WTC11 (cell line): ENCODE measurements around the gene SEL1L. TPM values are rescaled to one million over a fixed set of nuclear protein-coding genes. Genes with fewer than 3 reads are reported as not detected.

Source experiments
- ATAC-seq: fragments of 200-7000 bp; cut with Tn5 transposase; 2 replicates; pipeline ENCODE4 v1.10.0; 2021; ENCODE audit warnings: mild to moderate bottlenecking, moderate library complexity
- CTCF ChIA-PET: fragments of 300-600 bp; sonication (Branson Sonifier 250); formaldehyde crosslinking; loops from one replicate; lab custom pipeline; 2021; ENCODE audit warnings: antibody characterized with exemption; lab: Charles Lee
- POLR2A ChIA-PET: fragments of 350-600 bp; sonication (Branson Sonifier 250); formaldehyde crosslinking; loops from one replicate; lab custom pipeline; 2021; ENCODE audit warnings: antibody characterized with exemption; lab: Charles Lee
- DNase-seq: peaks from one replicate; pipeline ENCODE4 v3.0.0; 2021; ENCODE audit warnings: low spot score
- H3K27ac Mint-ChIP-seq: 2 replicates; pipeline ENCODE4 v1.8.0; 2021; ENCODE audit warnings: mixed read lengths
- H3K27me3 Mint-ChIP-seq: 2 replicates; pipeline ENCODE4 v1.8.0; 2021; ENCODE audit warnings: low read depth, mild to moderate bottlenecking, moderate library complexity, mixed read lengths
- H3K36me3 Mint-ChIP-seq: 2 replicates; pipeline ENCODE4 v1.8.0; 2021; ENCODE audit warnings: mixed read lengths
- H3K4me1 Mint-ChIP-seq: 2 replicates; pipeline ENCODE4 v1.8.0; 2022; ENCODE audit warnings: mixed read lengths
- H3K4me3 Mint-ChIP-seq: 2 replicates; pipeline ENCODE4 v1.8.0; 2021; ENCODE audit warnings: mild to moderate bottlenecking, moderate library complexity, mixed read lengths
- H3K9me3 Mint-ChIP-seq: 2 replicates; pipeline ENCODE4 v1.8.0; 2021; ENCODE audit warnings: mixed read lengths
- AR ChIP-seq: fragments of 250-450 bp; sonication (Bioruptor Pico); IDR thresholded peaks from 2 replicates; pipeline ENCODE4 v1.9.0; 2021; ENCODE audit warnings: mild to moderate bottlenecking
- ATF3 ChIP-seq: sonication (generic); formaldehyde crosslinking; conservative IDR thresholded peaks from 2 replicates; pipeline ENCODE4 v1.8.1; 2022; ENCODE audit warnings: mild to moderate bottlenecking, missing genetic modification reagents
- CDX4 ChIP-seq: fragments of 250-450 bp; sonication (Bioruptor Pico); IDR thresholded peaks from 2 replicates; pipeline ENCODE4 v1.9.0; 2021; ENCODE audit warnings: moderate library complexity, mild to moderate bottlenecking, inconsistent platforms, borderline replicate concordance
- E2F1 ChIP-seq: sonication (generic); formaldehyde crosslinking; IDR thresholded peaks from 2 replicates; pipeline ENCODE4 v1.8.0; 2022; ENCODE audit warnings: mild to moderate bottlenecking, missing genetic modification reagents
- E2F5 ChIP-seq: sonication (generic); formaldehyde crosslinking; IDR thresholded peaks from 2 replicates; pipeline ENCODE4 v1.8.1; 2022; ENCODE audit warnings: mild to moderate bottlenecking, moderate library complexity, missing genetic modification reagents
- ETV6 ChIP-seq: sonication (generic); formaldehyde crosslinking; IDR thresholded peaks from 2 replicates; pipeline ENCODE4 v1.8.1; 2022; ENCODE audit warnings: mild to moderate bottlenecking, missing genetic modification reagents
- MYBL2 ChIP-seq: sonication (generic); formaldehyde crosslinking; IDR thresholded peaks from 2 replicates; pipeline ENCODE4 v1.8.1; 2023; ENCODE audit warnings: mild to moderate bottlenecking, moderate library complexity, missing genetic modification reagents
- NFYB ChIP-seq: sonication (generic); formaldehyde crosslinking; conservative IDR thresholded peaks from 2 replicates; pipeline ENCODE4 v1.8.0; 2022; ENCODE audit warnings: low read depth, missing genetic modification reagents
- NR1H2 ChIP-seq: sonication (generic); formaldehyde crosslinking; IDR thresholded peaks from 2 replicates; pipeline ENCODE4 v1.9.0; 2021; ENCODE audit warnings: mild to moderate bottlenecking, moderate library complexity, missing genetic modification reagents
- NR3C1 ChIP-seq: sonication (generic); formaldehyde crosslinking; conservative IDR thresholded peaks from 2 replicates; pipeline ENCODE4 v1.8.1; 2023; ENCODE audit warnings: low read depth, mild to moderate bottlenecking, missing genetic modification reagents
- PRRX2 ChIP-seq: fragments of 250-450 bp; sonication (Bioruptor Pico); IDR thresholded peaks from 2 replicates; pipeline ENCODE4 v1.8.0; 2021; ENCODE audit warnings: mild to moderate bottlenecking
- RELA ChIP-seq: sonication (generic); formaldehyde crosslinking; IDR thresholded peaks from 2 replicates; pipeline ENCODE4 v1.8.1; 2022; ENCODE audit warnings: missing genetic modification reagents, mild to moderate bottlenecking, borderline replicate concordance
- SMAD4 ChIP-seq: sonication (generic); formaldehyde crosslinking; IDR thresholded peaks from 2 replicates; pipeline ENCODE4 v1.8.0; 2022; ENCODE audit warnings: mild to moderate bottlenecking, missing genetic modification reagents
- SP1 ChIP-seq: sonication (generic); formaldehyde crosslinking; conservative IDR thresholded peaks from 2 replicates; pipeline ENCODE4 v1.8.1; 2022; ENCODE audit warnings: missing genetic modification reagents
- ZNF232 ChIP-seq: sonication (generic); formaldehyde crosslinking; IDR thresholded peaks from 2 replicates; pipeline ENCODE4 v1.8.0; 2022; ENCODE audit warnings: mild to moderate bottlenecking, missing genetic modification reagents
- ZNF263 ChIP-seq: sonication (generic); formaldehyde crosslinking; IDR thresholded peaks from 2 replicates; pipeline ENCODE4 v1.8.1; 2022; ENCODE audit warnings: low read depth, mild to moderate bottlenecking, moderate library complexity, missing genetic modification reagents
- ZNF425 ChIP-seq: fragments of 250-450 bp; sonication (Bioruptor Pico); conservative IDR thresholded peaks from 2 replicates; pipeline ENCODE4 v1.9.0; 2021; ENCODE audit warnings: mild to moderate bottlenecking
- ZNF532 ChIP-seq: fragments of 250-450 bp; sonication (Bioruptor Pico); IDR thresholded peaks from 2 replicates; pipeline ENCODE4 v1.9.0; 2021; ENCODE audit warnings: mild to moderate bottlenecking, borderline replicate concordance
- total RNA-seq: library from RNA; stranded (reverse); gene quantifications from 3 replicates; pipeline ENCODE4 v1.2.3, GENCODE V29; 2021

Gene SEL1L
- total RNA-seq, 1 experiment from 2014 or later = 29.1 TPM

- H3K4me3 Mint-ChIP-seq = no peak overlapping the region
- ChIA-PET POLR2A (no interaction called here), CTCF (no interaction called here)
- no peak for TF ChIP-seq AR
- TF ChIP-seq CDX4 (CRISPR knock-in tag) = no peak
- no peak for TF ChIP-seq NR1H2 (CRISPR knock-in tag)
- no peak for TF ChIP-seq ZNF425 (CRISPR knock-in tag)
- TF ChIP-seq NFYB (CRISPR knock-in tag) = no peak
- TF ChIP-seq ETV6 (CRISPR knock-in tag) = no peak
- no peak for TF ChIP-seq E2F5
- no peak for TF ChIP-seq ZNF532
- TF ChIP-seq NR3C1 (CRISPR knock-in tag) = no peak
- TF ChIP-seq ZNF263 (CRISPR knock-in tag) = no peak
- TF ChIP-seq RELA (CRISPR knock-in tag) = no peak
- TF ChIP-seq MYBL2 = no peak
- no peak for TF ChIP-seq ZNF232 (CRISPR knock-in tag)
- TF ChIP-seq PRRX2 (CRISPR knock-in tag) = no peak
- TF ChIP-seq E2F1 (CRISPR knock-in tag) = no peak
- no peak for TF ChIP-seq ATF3 (CRISPR knock-in tag)
- no peak for TF ChIP-seq SP1
- no peak for TF ChIP-seq SMAD4
- TF ChIP-seq, all 79 proteins: peak for 0
- Mint-ChIP-seq H3K27me3 (peaks cover 3% of the 10 kb centered on the region; the same call in 1 of the 2 replicates), H3K27ac (no peak overlapping the region), H3K36me3 (peaks cover 14% of the 10 kb centered on the region), H3K9me3 (peaks cover 36% of the 10 kb centered on the region), H3K4me1 (peaks cover 4% of the 10 kb centered on the region; the same call in 1 of the 2 replicates)
- ATAC-seq (no peak), DNase-seq (no peak)
Observed at GRCh38 chr14:81582420-81582819, 48.8 kb upstream of the SEL1L start.
